H1 (cell line): ENCODE measurements around the gene PCGF3. TPM values are rescaled to one million over a fixed set of nuclear protein-coding genes. Genes with fewer than 3 reads are reported as not detected.

Experiments
- CBX8 ChIP-seq: fragments of 300-800, 300-1000 bp; sonication (generic); IDR thresholded peaks from 2 replicates; pipeline ENCODE4 v1.7.1; 2016; ENCODE audit warnings: low read depth, low read length, borderline replicate concordance
- CHD1 ChIP-seq: IDR thresholded peaks from 2 replicates; pipeline ENCODE4 v1.6.1; 2012; ENCODE audit warnings: low read depth, low read length, improper control_type of control experiment
- GTF2F1 ChIP-seq: IDR thresholded peaks from 2 replicates; pipeline ENCODE4 v1.6.1; 2012; ENCODE audit warnings: low read depth, low read length, improper control_type of control experiment, borderline replicate concordance
- POU5F1 ChIP-seq: IDR thresholded peaks from 2 replicates; pipeline ENCODE4 v1.6.1; 2011; ENCODE audit warnings: low read depth, mild to moderate bottlenecking, low read length, moderate library complexity
- RBBP5 ChIP-seq: IDR thresholded peaks from 2 replicates; pipeline ENCODE4 v1.7.1; 2012; ENCODE audit warnings: low read depth, mild to moderate bottlenecking, inconsistent platforms, low read length, moderate library complexity, borderline replicate concordance
- USF2 ChIP-seq: IDR thresholded peaks from 2 replicates; pipeline ENCODE4 v1.6.1; 2011; ENCODE audit warnings: low read length, improper control_type of control experiment
- polyA plus RNA-seq, 7 experiments: library from polyadenylated mRNA; depleted of rRNA in 3 of 7; stranded (reverse) in 5 of 7; unstranded in 2 of 7; fragments of >200 nt in 5 of 7; fragments of 200-250 nt in 2 of 7; gene quantifications; 1 replicate in 5 of 7; 2 replicates in 1 of 7; 4 replicates in 1 of 7; pipeline versions ENCODE4 v1.2.1 to v1.2.3, GENCODE V29; 2011 to 2013; ENCODE audit warnings: missing spikeins in 2 of 7, mixed read lengths in 2 of 7
- total RNA-seq: library from RNA; stranded (reverse); fragmentation: NEBNext Ultra II Directional; extraction: Animal tissue kit (Norgen Biotek cat#: 25700); gene quantifications from 2 replicates; pipeline ENCODE4 v1.2.1, GENCODE V29; 2021

The PCGF3 gene
- total and polyA plus RNA-seq, 2 of the 8 experiments (the other 6 are each of a cell fraction or from before 2014, with no cell fraction given): 52.7 to 52.9 TPM

GRCh38 chr4:682490-683172 lies 23.0 kb upstream of the PCGF3 start (continued):
- TF ChIP-seq USF2 (no peak), RBBP5 (no peak), CHD1 (no peak), CBX8 (no peak), GTF2F1 (no peak), POU5F1 (no peak)
